Spleen (tissue), 7 donors: ENCODE results near the gene PRLH.

Experiments
- POLR2A ChIP-seq, 3 donors: fragments of 450-650 bp; IDR thresholded peaks; one replicate each; pipeline ENCODE4 v1.5.1; 2017; ENCODE audit warnings: antibody characterized with exemption in 3 of 3, mild to moderate bottlenecking in 1 of 3
- POLR2AphosphoS5 ChIP-seq, 3 donors: sonication (generic); formaldehyde crosslinking; IDR thresholded peaks; one replicate each; pipeline ENCODE4 v1.5.1; 2017; ENCODE audit warnings: antibody characterized with exemption in 3 of 3
- TF ChIP-seq, protein P1 (sequence below), 11 experiments: fragments of 200-600 bp in 7 of 11; fragments of 450-650 bp in 4 of 11; sonication (generic) in 4 of 11; IDR thresholded peaks in 8 of 11; conservative IDR thresholded peaks in 3 of 11; 1 replicate in 7 of 11; 2 replicates in 4 of 11; pipeline versions ENCODE4 v1.4.0 to v1.8.0; 2016 to 2021; ENCODE audit warnings: antibody characterized with exemption in 11 of 11, inconsistent platforms in 4 of 11, mild to moderate bottlenecking in 1 of 11
- donor health status: DM: no; HTN: no; CAD: no; lungs with moderate emphysema.
- donor health status: DM: no; HTN: no; CAD: no.
- donor health status: DM: no; HTN: no; CAD: no.

DNA sequence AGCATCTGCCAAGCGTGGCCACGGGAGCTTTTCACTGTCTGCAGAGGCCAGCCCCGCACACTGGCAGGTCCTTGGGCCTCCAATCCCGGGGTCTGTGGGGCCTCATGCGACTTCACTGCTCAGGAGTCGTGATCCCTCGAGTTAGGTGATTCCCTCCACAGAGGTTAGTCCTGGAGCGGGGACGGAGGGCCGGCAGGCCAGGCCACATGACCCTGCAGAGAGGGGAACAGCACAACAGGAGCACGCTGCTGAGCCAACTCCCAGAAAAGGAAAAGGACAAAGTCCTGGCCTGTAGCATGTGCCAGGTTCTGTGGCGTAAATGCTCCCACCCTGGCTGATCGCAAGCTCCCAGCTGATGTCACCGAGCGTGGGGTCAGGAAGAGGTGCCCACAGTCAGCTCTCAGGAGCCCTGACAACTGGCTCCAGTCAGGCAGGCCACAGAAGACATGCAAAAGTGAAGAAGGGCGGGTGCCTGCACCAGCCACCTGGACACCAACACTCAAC lies 15.3 kb upstream of the PRLH start:
- TF ChIP-seq, protein P1, sequence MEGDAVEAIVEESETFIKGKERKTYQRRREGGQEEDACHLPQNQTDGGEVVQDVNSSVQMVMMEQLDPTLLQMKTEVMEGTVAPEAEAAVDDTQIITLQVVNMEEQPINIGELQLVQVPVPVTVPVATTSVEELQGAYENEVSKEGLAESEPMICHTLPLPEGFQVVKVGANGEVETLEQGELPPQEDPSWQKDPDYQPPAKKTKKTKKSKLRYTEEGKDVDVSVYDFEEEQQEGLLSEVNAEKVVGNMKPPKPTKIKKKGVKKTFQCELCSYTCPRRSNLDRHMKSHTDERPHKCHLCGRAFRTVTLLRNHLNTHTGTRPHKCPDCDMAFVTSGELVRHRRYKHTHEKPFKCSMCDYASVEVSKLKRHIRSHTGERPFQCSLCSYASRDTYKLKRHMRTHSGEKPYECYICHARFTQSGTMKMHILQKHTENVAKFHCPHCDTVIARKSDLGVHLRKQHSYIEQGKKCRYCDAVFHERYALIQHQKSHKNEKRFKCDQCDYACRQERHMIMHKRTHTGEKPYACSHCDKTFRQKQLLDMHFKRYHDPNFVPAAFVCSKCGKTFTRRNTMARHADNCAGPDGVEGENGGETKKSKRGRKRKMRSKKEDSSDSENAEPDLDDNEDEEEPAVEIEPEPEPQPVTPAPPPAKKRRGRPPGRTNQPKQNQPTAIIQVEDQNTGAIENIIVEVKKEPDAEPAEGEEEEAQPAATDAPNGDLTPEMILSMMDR (IDR thresholded peaks at IDR 0.05 in 8 of 11, conservative IDR thresholded peaks at IDR 0.05 in 3 of 11): no peak
- TF ChIP-seq POLR2A (IDR thresholded peaks at IDR 0.05): no peak
- no peak for TF ChIP-seq POLR2AphosphoS5 (IDR thresholded peaks at IDR 0.05)
